Peyer's patch (tissue), 4 donors: ENCODE measurements around the gene GLIS1. TPM values are rescaled to one million over a fixed set of nuclear protein-coding genes. Genes with fewer than 3 reads are reported as not detected.

Source experiments
- DNase-seq, 3 donors: peaks; one replicate each; pipeline ENCODE4 v3.0.0-alpha.2; 2017 to 2019
- H3K27ac ChIP-seq, 4 donors: fragments of 200-600 bp; sonication (generic); one replicate each; pipeline ENCODE4 v1.5.1; 2016 to 2019
- H3K27me3 ChIP-seq, 2 donors: fragments of 200-600 bp; sonication (generic); one replicate each; pipeline ENCODE4 v1.5.1; 2019
- H3K36me3 ChIP-seq, 3 donors: fragments of 200-600 bp; sonication (generic); one replicate each; pipeline ENCODE4 v1.5.1; 2016 to 2019
- H3K4me1 ChIP-seq, 4 donors: fragments of 200-600 bp; sonication (generic); one replicate each; pipeline ENCODE4 v1.5.1; 2016 to 2019
- H3K4me3 ChIP-seq, 4 donors: fragments of 200-600 bp; sonication (generic); 1 replicate in 3 of 4; 2 replicates in 1 of 4; pipeline ENCODE4 v1.5.1; 2016 to 2019; ENCODE audit warnings: mild to moderate bottlenecking in 1 of 4
- H3K9me3 ChIP-seq, 4 donors: fragments of 200-600 bp; sonication (generic); one replicate each; pipeline ENCODE4 v1.5.1; 2016 to 2019; ENCODE audit warnings: mild to moderate bottlenecking in 1 of 4
- CTCF ChIP-seq, 6 experiments: fragments of 450-650 bp in 4 of 6; fragments of 200-600 bp in 2 of 6; sonication (generic) in 1 of 6; IDR thresholded peaks; one replicate each; pipeline ENCODE4 v1.5.1; 2017 to 2019; ENCODE audit warnings: antibody characterized with exemption in 6 of 6, mild to moderate bottlenecking in 3 of 6, moderate library complexity in 1 of 6
- POLR2A ChIP-seq, 2 donors: fragments of 450-650 bp; IDR thresholded peaks; one replicate each; pipeline ENCODE4 v1.5.1; 2017; ENCODE audit warnings: antibody characterized with exemption in 2 of 2, mild to moderate bottlenecking in 2 of 2, moderate library complexity in 2 of 2
- total RNA-seq, 4 donors: library from RNA; depleted of rRNA; stranded (reverse); fragments of >200 nt; gene quantifications; one replicate each; pipeline ENCODE4 v1.1.0, GENCODE V29; 2016

Gene GLIS1
- total RNA-seq, 4 donors from 2014 or later, result 0.54 to 1.7 (median 0.66) TPM; not detected in 1

GRCh38 chr1:53511933-53512806 lies 226.8 kb downstream of the GLIS1 start:
- H3K9me3 ChIP-seq, result no peaks in the 10 kb centered on the region
- H3K4me1 ChIP-seq, result no peaks in the 10 kb centered on the region
- no peaks in the 10 kb centered on the region for H3K36me3 ChIP-seq
- peak overlapping the region in 1 of 4 donors; percentile 17 for H3K27ac ChIP-seq
- no peak for DNase-seq
- no peak overlapping the region for H3K4me3 ChIP-seq
- TF ChIP-seq CTCF (IDR thresholded peaks at IDR 0.05) (no peak), POLR2A (IDR thresholded peaks at IDR 0.05) (no peak)
- no peaks in the 10 kb centered on the region for H3K27me3 ChIP-seq

- TF ChIP-seq POLR2A (IDR thresholded peaks at IDR 0.05), result no peak
- TF ChIP-seq CTCF (IDR thresholded peaks at IDR 0.05), result no peak
Measured at GRCh38 chr1:53511323-53511932, 227.5 kb downstream of the GLIS1 start.

GRCh38 chr1:53510215-53510614 lies 228.7 kb downstream of the GLIS1 start:
- Histone ChIP-seq H3K36me3 (no peaks in the 10 kb centered on the region), H3K4me3 (no peak overlapping the region), H3K27me3 (no peaks in the 10 kb centered on the region), H3K4me1 (no peaks in the 10 kb centered on the region), H3K27ac (no peak overlapping the region), H3K9me3 (no peaks in the 10 kb centered on the region)
- DNase-seq, result no peak
- TF ChIP-seq POLR2A (IDR thresholded peaks at IDR 0.05), result no peak
- TF ChIP-seq CTCF (IDR thresholded peaks at IDR 0.05), result no peak

More at GRCh38 chr1:53511323-53511932, 227.5 kb downstream of the GLIS1 start:
- no peaks in the 10 kb centered on the region for H3K36me3 ChIP-seq
- H3K4me1 ChIP-seq, result no peaks in the 10 kb centered on the region
- DNase-seq, result no peak
- H3K27ac ChIP-seq, result peak overlapping the region in 1 of 4 donors; percentile 17
- no peaks in the 10 kb centered on the region for H3K9me3 ChIP-seq
- no peaks in the 10 kb centered on the region for H3K27me3 ChIP-seq
- no peak overlapping the region for H3K4me3 ChIP-seq

GRCh38 chr1:53509775-53510174 lies 229.2 kb downstream of the GLIS1 start:
- Histone ChIP-seq H3K9me3 (no peaks in the 10 kb centered on the region), H3K4me3 (no peak overlapping the region), H3K27me3 (no peaks in the 10 kb centered on the region), H3K36me3 (no peaks in the 10 kb centered on the region), H3K27ac (no peak overlapping the region), H3K4me1 (no peaks in the 10 kb centered on the region)
- DNase-seq, result no peak
- TF ChIP-seq CTCF (IDR thresholded peaks at IDR 0.05), result no peak
- no peak for TF ChIP-seq POLR2A (IDR thresholded peaks at IDR 0.05)

- DNase-seq, result no peak
- H3K9me3 ChIP-seq, result no peaks in the 10 kb centered on the region
- no peak overlapping the region for H3K4me3 ChIP-seq
- H3K4me1 ChIP-seq, result no peaks in the 10 kb centered on the region
- TF ChIP-seq POLR2A (IDR thresholded peaks at IDR 0.05), result no peak
- TF ChIP-seq CTCF (IDR thresholded peaks at IDR 0.05), result no peak
- H3K27me3 ChIP-seq, result no peaks in the 10 kb centered on the region
- no peaks in the 10 kb centered on the region for H3K36me3 ChIP-seq
- H3K27ac ChIP-seq, result no peak overlapping the region
Measured at GRCh38 chr1:53508991-53509666, 229.8 kb downstream of the GLIS1 start.
